Suprapubic skin (tissue), 4 donors: ENCODE results near the gene SFI1. TPM values are rescaled to one million over a fixed set of nuclear protein-coding genes. Genes with fewer than 3 reads are reported as not detected.
A peak's percentile ranks its signal among the peaks of the same experiment; 100 is the strongest.

ENCODE experiments used
- DNase-seq, 2 donors: peaks; one replicate each; pipeline ENCODE4 v3.0.0-alpha.2; 2019; ENCODE audit warnings: low spot score in 2 of 2
- H3K27ac ChIP-seq: fragments of 200-600 bp; sonication (generic); one replicate; pipeline ENCODE4 v1.5.1; 2019
- H3K27me3 ChIP-seq: fragments of 200-600 bp; sonication (generic); one replicate; pipeline ENCODE4 v1.5.1; 2019
- H3K36me3 ChIP-seq: fragments of 200-600 bp; sonication (generic); one replicate; pipeline ENCODE4 v1.5.1; 2019
- H3K4me1 ChIP-seq: fragments of 200-600 bp; sonication (generic); one replicate; pipeline ENCODE4 v1.5.1; 2019
- H3K4me3 ChIP-seq: fragments of 200-600 bp; sonication (generic); one replicate; pipeline ENCODE4 v1.5.1; 2019; ENCODE audit warnings: mild to moderate bottlenecking
- H3K9me3 ChIP-seq: fragments of 200-600 bp; sonication (generic); one replicate; pipeline ENCODE4 v1.5.1; 2019
- CTCF ChIP-seq, 2 donors: fragments of 200-600 bp in 1 of 2; fragments of 450-650 bp in 1 of 2; sonication (generic) in 1 of 2; IDR thresholded peaks; one replicate each; pipeline ENCODE4 v1.5.1; 2016 to 2019; ENCODE audit warnings: antibody characterized with exemption in 2 of 2, mild to moderate bottlenecking in 1 of 2, moderate library complexity in 1 of 2
- EP300 ChIP-seq: sonication (generic); formaldehyde crosslinking; IDR thresholded peaks from one replicate; pipeline ENCODE4 v1.6.1; 2017; ENCODE audit warnings: antibody characterized with exemption
- POLR2A ChIP-seq, 2 donors: fragments of 450-650 bp; IDR thresholded peaks; one replicate each; pipeline ENCODE4 v1.6.1; 2017; ENCODE audit warnings: antibody characterized with exemption in 2 of 2, mild to moderate bottlenecking in 2 of 2, moderate library complexity in 2 of 2
- POLR2AphosphoS5 ChIP-seq, 3 donors: sonication (generic); formaldehyde crosslinking; IDR thresholded peaks; one replicate each; pipeline ENCODE4 v1.6.1; 2017; ENCODE audit warnings: antibody characterized with exemption in 3 of 3
- WGBS: methylation state at CpG from one replicate; pipeline ENCODE4 v1.1.5; 2018; 5-methylcytosine and 5-hydroxymethylcytosine counted together
- total RNA-seq, 4 donors: library from RNA; depleted of rRNA; stranded (reverse); fragments of >200 nt; gene quantifications; one replicate each; pipeline ENCODE4 v1.1.0, GENCODE V29; 2016

The SFI1 gene
- total RNA-seq, 4 donors from 2014 or later, result 21.2 to 128 (median 40.7) TPM

GRCh38 chr22:31579835-31580242, 83.5 kb downstream of the SFI1 start:
- H3K4me1 ChIP-seq, result no peaks in the 10 kb centered on the region
- DNase-seq, result no peak

GRCh38 chr22:31583861-31584485, 87.6 kb downstream of the SFI1 start:
- TF ChIP-seq POLR2AphosphoS5 (IDR thresholded peaks at IDR 0.05) (no peak), POLR2A (IDR thresholded peaks at IDR 0.05) (no peak), CTCF (IDR thresholded peaks at IDR 0.05) (no peak), EP300 (no peak)
- DNase-seq, result peak in 1 of 2 donors; percentile 2
- Histone ChIP-seq H3K9me3 (no peaks in the 10 kb centered on the region), H3K27ac (no peak overlapping the region), H3K36me3 (peaks cover 60% of the 10 kb centered on the region), H3K4me1 (no peaks in the 10 kb centered on the region), H3K4me3 (no peak overlapping the region), H3K27me3 (no peaks in the 10 kb centered on the region)
- WGBS, result 97% methylated on average over 3 of the region's 3 CpGs

More at GRCh38 chr22:31579835-31580242, 83.5 kb downstream of the SFI1 start:
- TF ChIP-seq CTCF (IDR thresholded peaks at IDR 0.05) (no peak), EP300 (no peak), POLR2A (IDR thresholded peaks at IDR 0.05) (no peak), POLR2AphosphoS5 (IDR thresholded peaks at IDR 0.05) (no peak)
- Histone ChIP-seq H3K27me3 (no peaks in the 10 kb centered on the region), H3K4me3 (no peak overlapping the region), H3K36me3 (peaks cover 58% of the 10 kb centered on the region), H3K9me3 (no peaks in the 10 kb centered on the region), H3K27ac (no peak overlapping the region)
- 93% methylated on average over 1 of the region's 1 CpG for WGBS

GRCh38 chr22:31584804-31585160, 88.4 kb downstream of the SFI1 start:
- DNase-seq, result no peak
- Histone ChIP-seq H3K4me1 (no peaks in the 10 kb centered on the region), H3K4me3 (no peak overlapping the region), H3K27me3 (no peaks in the 10 kb centered on the region), H3K36me3 (peaks cover 59% of the 10 kb centered on the region), H3K27ac (no peak overlapping the region), H3K9me3 (no peaks in the 10 kb centered on the region)
- 95% methylated on average over 5 of the region's 5 CpGs for WGBS
- no peak for TF ChIP-seq POLR2A (IDR thresholded peaks at IDR 0.05)
- no peak for TF ChIP-seq CTCF (IDR thresholded peaks at IDR 0.05)
- TF ChIP-seq EP300, result no peak
- no peak for TF ChIP-seq POLR2AphosphoS5 (IDR thresholded peaks at IDR 0.05)

- 76% methylated on average over 3 of the region's 3 CpGs for WGBS
- peaks cover 55% of the 10 kb centered on the region for H3K36me3 ChIP-seq
- H3K9me3 ChIP-seq, result no peaks in the 10 kb centered on the region
- peak in 1 of 2 donors; percentile 20 for DNase-seq
- H3K27me3 ChIP-seq, result no peaks in the 10 kb centered on the region
- H3K4me1 ChIP-seq, result no peaks in the 10 kb centered on the region
- no peak for TF ChIP-seq POLR2AphosphoS5 (IDR thresholded peaks at IDR 0.05)
- no peak for TF ChIP-seq CTCF (IDR thresholded peaks at IDR 0.05)
- no peak for TF ChIP-seq EP300
- TF ChIP-seq POLR2A (IDR thresholded peaks at IDR 0.05), result no peak
- no peak overlapping the region for H3K4me3 ChIP-seq
- H3K27ac ChIP-seq, result no peak overlapping the region
Observed at GRCh38 chr22:31585161-31585859, 89.0 kb downstream of the SFI1 start.

- TF ChIP-seq CTCF (IDR thresholded peaks at IDR 0.05) (no peak), POLR2AphosphoS5 (IDR thresholded peaks at IDR 0.05) (no peak), POLR2A (IDR thresholded peaks at IDR 0.05) (no peak), EP300 (no peak)
Observed at GRCh38 chr22:31586137-31586920, 90.0 kb downstream of the SFI1 start.

More at GRCh38 chr22:31586137-31586920, 90.0 kb downstream of the SFI1 start:
- Histone ChIP-seq H3K36me3 (peaks cover 51% of the 10 kb centered on the region), H3K4me1 (no peaks in the 10 kb centered on the region), H3K27me3 (no peaks in the 10 kb centered on the region), H3K27ac (no peak overlapping the region), H3K4me3 (no peak overlapping the region), H3K9me3 (no peaks in the 10 kb centered on the region)
- WGBS, result 83% methylated on average over 7 of the region's 7 CpGs
- DNase-seq, result peak in 1 of 2 donors; percentile 15
